Activated B cell treated with CpG ODN at 0.5 μM for 24 hours (primary cell): ENCODE results near the gene LRP4. TPM values are rescaled to one million over a fixed set of nuclear protein-coding genes. Genes with fewer than 3 reads are reported as not detected.

ENCODE experiments used
- ATAC-seq: fragments of 200-7000 bp; cut with Tn5 transposase; one replicate; pipeline ENCODE4 v1.10.0; 2021; ENCODE audit warnings: low read depth, mild to moderate bottlenecking, moderate library complexity
- CTCF ChIA-PET: fragments of 350-600 bp; sonication (Branson Sonifier 250); formaldehyde crosslinking; loops from one replicate; lab custom pipeline; 2021; ENCODE audit warnings: antibody characterized with exemption; lab: Charles Lee
- POLR2A ChIA-PET: fragments of 350-600 bp; sonication (Branson Sonifier 250); formaldehyde crosslinking; loops from one replicate; lab custom pipeline; 2021; ENCODE audit warnings: antibody characterized with exemption; lab: Charles Lee
- DNase-seq: peaks from one replicate; pipeline ENCODE4 v3.0.0; 2022
- H3K27ac Mint-ChIP-seq: one replicate; pipeline ENCODE4 v1.8.0; 2020; ENCODE audit warnings: mixed read lengths
- H3K27me3 Mint-ChIP-seq: one replicate; pipeline ENCODE4 v1.8.0; 2021; ENCODE audit warnings: mixed read lengths
- H3K36me3 Mint-ChIP-seq: one replicate; pipeline ENCODE4 v1.8.0; 2021; ENCODE audit warnings: low read depth, mixed read lengths
- H3K4me1 Mint-ChIP-seq: one replicate; pipeline ENCODE4 v1.8.0; 2021; ENCODE audit warnings: mixed read lengths
- H3K4me3 Mint-ChIP-seq: one replicate; pipeline ENCODE4 v1.8.0; 2020; ENCODE audit warnings: mild to moderate bottlenecking, mixed read lengths
- H3K9me3 Mint-ChIP-seq: one replicate; pipeline ENCODE4 v1.8.0; 2020; ENCODE audit warnings: mixed read lengths
- intact Hi-C: fragments of 100-400 bp; cut with micrococcal nuclease; formaldehyde crosslinking; loops from one replicate; pipeline ENCODE4 v1.15.1; 2024
- total RNA-seq: library from RNA; stranded (reverse); gene quantifications from 2 replicates; pipeline ENCODE4 v1.2.3, GENCODE V29; 2022
- TF ChIP-seq, protein P1 (sequence below): fragments of 200-600 bp; IDR thresholded peaks from one replicate; pipeline ENCODE4 v1.8.0; 2022; ENCODE audit warnings: antibody characterized with exemption, mild to moderate bottlenecking

LRP4 gene
- total RNA-seq, 1 donor from 2014 or later, result 0.16 TPM

DNA sequence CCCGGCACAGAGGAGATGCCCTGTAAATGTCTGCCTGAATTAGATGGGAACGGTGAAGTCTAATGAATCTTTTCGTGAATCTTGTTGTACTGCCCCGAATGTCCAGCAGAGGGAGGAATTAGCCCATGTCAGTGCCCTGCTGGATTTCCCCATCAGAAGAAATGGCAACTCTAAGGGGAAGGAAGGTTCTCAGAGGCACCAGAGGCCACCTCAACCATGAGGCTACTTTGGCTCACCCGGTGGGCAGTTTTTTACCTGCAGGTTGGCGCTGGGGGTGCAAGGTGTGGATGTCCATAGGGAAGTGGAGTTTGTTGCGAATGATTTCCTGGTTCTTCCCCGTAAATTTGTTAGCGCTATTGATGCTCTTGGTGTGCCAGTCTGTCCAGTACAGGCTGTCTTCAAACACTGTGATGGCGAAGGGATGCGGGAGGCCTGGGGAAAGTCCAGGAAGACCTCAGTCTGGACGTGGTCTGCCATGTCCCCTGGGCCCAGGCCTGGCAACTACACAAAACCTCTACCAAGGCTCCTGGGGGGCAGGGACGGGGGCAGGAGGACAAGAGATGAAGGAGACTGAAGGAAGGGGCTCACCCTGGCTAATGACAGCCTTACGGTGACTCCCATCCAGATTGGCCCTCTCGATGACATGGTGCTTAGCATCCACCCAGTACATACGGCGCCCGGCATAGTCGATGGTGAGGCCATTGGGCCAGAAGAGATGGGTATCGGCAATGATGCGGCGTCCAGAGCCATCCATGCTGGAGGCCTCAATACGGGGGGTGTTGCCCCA lies 28.5 kb downstream of the LRP4 start:
- intact Hi-C loops, result loop anchor here (1.0 kb wide), 4 partner anchors 263 to 564 kb away; no protein-coding TSS in a partner anchor
- POLR2A ChIA-PET, result no interaction called here
- H3K4me3 Mint-ChIP-seq, result no peak overlapping the region
- peaks cover 5% of the 10 kb centered on the region for H3K4me1 Mint-ChIP-seq
- H3K9me3 Mint-ChIP-seq, result no peaks in the 10 kb centered on the region
- CTCF ChIA-PET, result interaction anchor here (0.7 to 4.5 kb wide), 3 partner anchors 86 to 263 kb away, joined by 3 to 27 read pairs (median 21); no protein-coding TSS in a partner anchor
- no peak overlapping the region for H3K27ac Mint-ChIP-seq
- no peaks in the 10 kb centered on the region for H3K36me3 Mint-ChIP-seq
- peak; percentile 36 for DNase-seq
- TF ChIP-seq, protein P1, sequence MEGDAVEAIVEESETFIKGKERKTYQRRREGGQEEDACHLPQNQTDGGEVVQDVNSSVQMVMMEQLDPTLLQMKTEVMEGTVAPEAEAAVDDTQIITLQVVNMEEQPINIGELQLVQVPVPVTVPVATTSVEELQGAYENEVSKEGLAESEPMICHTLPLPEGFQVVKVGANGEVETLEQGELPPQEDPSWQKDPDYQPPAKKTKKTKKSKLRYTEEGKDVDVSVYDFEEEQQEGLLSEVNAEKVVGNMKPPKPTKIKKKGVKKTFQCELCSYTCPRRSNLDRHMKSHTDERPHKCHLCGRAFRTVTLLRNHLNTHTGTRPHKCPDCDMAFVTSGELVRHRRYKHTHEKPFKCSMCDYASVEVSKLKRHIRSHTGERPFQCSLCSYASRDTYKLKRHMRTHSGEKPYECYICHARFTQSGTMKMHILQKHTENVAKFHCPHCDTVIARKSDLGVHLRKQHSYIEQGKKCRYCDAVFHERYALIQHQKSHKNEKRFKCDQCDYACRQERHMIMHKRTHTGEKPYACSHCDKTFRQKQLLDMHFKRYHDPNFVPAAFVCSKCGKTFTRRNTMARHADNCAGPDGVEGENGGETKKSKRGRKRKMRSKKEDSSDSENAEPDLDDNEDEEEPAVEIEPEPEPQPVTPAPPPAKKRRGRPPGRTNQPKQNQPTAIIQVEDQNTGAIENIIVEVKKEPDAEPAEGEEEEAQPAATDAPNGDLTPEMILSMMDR, result peak; percentile 80
- H3K27me3 Mint-ChIP-seq, result peaks cover 6% of the 10 kb centered on the region
- peak; percentile 99 for ATAC-seq

DNA sequence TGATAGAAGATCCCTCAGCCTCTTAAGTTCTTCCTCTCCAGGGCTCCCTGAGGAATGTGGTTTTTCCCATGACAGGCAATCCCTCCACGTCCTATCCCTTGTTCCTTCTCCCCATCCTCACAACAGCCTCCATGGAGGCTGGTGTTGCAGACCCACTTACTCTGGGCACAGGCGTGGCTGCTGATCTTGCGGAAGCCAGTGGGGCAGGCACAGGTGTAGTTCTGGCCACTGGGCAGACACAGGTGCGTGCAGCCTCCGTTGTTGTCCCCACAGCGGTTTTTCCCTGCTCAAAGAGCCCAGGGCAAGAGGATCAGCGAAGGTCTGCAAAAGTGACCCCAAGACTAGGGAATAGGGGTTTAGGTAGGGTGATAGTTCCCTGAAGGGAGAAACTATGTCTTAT lies 29.1 kb downstream of the LRP4 start:
- CTCF ChIA-PET, result interaction anchor here (3.3 kb wide), 1 partner anchor 264 kb away, joined by 21 read pairs; no protein-coding TSS in a partner anchor
- intact Hi-C loops, result loop anchor here (1.0 kb wide), 4 partner anchors 264 to 565 kb away; no protein-coding TSS in a partner anchor
- Mint-ChIP-seq H3K27ac (no peak overlapping the region), H3K4me1 (peaks cover 5% of the 10 kb centered on the region), H3K9me3 (no peaks in the 10 kb centered on the region), H3K27me3 (peaks cover 6% of the 10 kb centered on the region), H3K4me3 (no peak overlapping the region), H3K36me3 (no peaks in the 10 kb centered on the region)
- POLR2A ChIA-PET, result no interaction called here
- ATAC-seq (no peak), DNase-seq (no peak)
- TF ChIP-seq, protein P1, result no peak

DNA sequence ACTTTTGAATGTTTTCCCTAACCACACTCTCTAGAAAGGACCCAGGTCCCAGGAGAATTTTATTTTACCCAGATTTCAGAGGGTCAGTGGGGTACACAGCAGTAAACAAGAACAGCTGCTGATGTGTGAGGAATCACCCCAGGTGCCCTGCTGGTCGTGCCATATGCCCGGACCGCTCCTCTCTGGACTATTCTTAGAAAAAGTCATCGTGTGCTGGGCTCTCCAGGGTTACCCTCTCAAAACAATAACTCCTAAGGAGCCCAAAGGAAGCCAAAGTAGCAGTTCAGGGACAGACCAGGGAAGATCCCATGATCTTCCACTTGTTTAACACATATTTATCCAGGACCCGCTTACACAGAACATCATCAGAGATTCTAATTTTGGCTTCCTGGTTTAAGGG lies 29.7 kb downstream of the LRP4 start:
- intact Hi-C loops, result loop anchor here (1.0 kb wide), 4 partner anchors 265 to 566 kb away; no protein-coding TSS in a partner anchor
- CTCF ChIA-PET, result interaction anchor here (0.6 to 3.3 kb wide), 2 partner anchors 264 to 1276 kb away, joined by 3 to 21 read pairs; no protein-coding TSS in a partner anchor
- Mint-ChIP-seq H3K4me1 (peaks cover 5% of the 10 kb centered on the region), H3K27ac (no peak overlapping the region), H3K4me3 (no peak overlapping the region), H3K36me3 (no peaks in the 10 kb centered on the region), H3K27me3 (peaks cover 6% of the 10 kb centered on the region), H3K9me3 (no peaks in the 10 kb centered on the region)
- TF ChIP-seq, protein P1, result no peak
- DNase-seq (no peak), ATAC-seq (no peak)
- POLR2A ChIA-PET, result no interaction called here

DNA sequence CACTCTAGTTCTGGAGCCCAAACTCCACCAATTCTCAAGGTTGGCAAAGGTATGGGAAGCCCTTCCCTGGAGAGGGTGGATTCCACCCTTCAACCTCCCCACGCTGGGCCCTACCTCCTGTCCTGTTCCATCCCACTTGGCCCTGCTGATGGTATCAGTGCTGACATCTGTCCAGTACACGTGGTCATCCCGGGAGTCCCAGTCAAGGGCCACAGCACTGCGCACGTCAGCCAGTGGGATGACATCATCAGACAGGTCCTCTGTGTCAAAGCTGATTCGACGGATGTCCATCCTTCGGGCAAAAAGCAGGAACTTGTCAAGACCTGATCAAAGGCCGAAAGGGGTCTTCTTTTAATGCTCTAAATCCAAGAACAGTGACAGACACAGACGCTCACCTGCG lies 32.1 kb downstream of the LRP4 start:
- intact Hi-C loops, result no loop called here
- ATAC-seq (no peak), DNase-seq (no peak)
- TF ChIP-seq, protein P1, result no peak
- ChIA-PET CTCF (interaction anchor here (2.9 to 3.3 kb wide), 2 partner anchors 267 kb away, joined by 9 to 21 read pairs; no protein-coding TSS in a partner anchor), POLR2A (no interaction called here)
- peaks cover 9% of the 10 kb centered on the region for H3K27me3 Mint-ChIP-seq
- H3K27ac Mint-ChIP-seq, result no peak overlapping the region
- no peak overlapping the region for H3K4me3 Mint-ChIP-seq
- H3K4me1 Mint-ChIP-seq, result peaks cover 5% of the 10 kb centered on the region
- no peaks in the 10 kb centered on the region for H3K9me3 Mint-ChIP-seq
- H3K36me3 Mint-ChIP-seq, result no peaks in the 10 kb centered on the region

DNA sequence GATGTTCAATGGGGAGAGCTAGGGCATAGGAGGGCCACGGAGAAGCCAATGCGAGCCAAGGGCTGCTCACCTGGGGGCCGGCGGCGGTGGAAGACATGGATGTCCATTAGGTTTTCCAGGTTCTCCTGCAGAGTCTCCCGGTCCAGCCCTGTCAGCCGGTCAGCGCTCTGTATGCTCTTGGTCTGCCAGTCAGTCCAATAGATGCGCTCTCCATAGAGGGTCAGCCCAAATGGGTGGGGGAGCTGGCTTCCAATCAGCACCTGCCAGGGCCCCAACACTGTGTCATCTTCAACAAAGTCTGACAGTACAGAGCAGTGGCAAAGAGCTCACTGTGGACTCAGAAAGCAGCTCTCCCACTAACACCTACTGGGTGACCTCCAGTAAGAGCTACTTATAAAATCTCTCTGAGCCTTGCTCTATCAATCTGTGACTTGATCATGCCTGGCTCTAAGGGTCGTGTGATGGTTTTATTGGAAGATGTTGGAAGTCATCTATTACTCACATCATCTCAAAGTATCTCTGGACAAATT lies 39.2 kb downstream of the LRP4 start:
- no peaks in the 10 kb centered on the region for H3K9me3 Mint-ChIP-seq
- H3K36me3 Mint-ChIP-seq, result no peaks in the 10 kb centered on the region
- POLR2A ChIA-PET, result no interaction called here
- no peak overlapping the region for H3K27ac Mint-ChIP-seq
- CTCF ChIA-PET, result no interaction called here
- H3K4me3 Mint-ChIP-seq, result no peak overlapping the region
- intact Hi-C loops, result no loop called here
- no peak for DNase-seq
- ATAC-seq, result no peak
- H3K4me1 Mint-ChIP-seq, result no peaks in the 10 kb centered on the region
- H3K27me3 Mint-ChIP-seq, result peaks cover 4% of the 10 kb centered on the region
- TF ChIP-seq, protein P1, result no peak
